ENCODE data around the gene POC1A. TPM values are rescaled to one million over a fixed set of nuclear protein-coding genes. Genes with fewer than 3 reads are reported as not detected.

The POC1A gene
- polyA plus RNA-seq, 3 donors = 8.9 to 9.4 (median 9.0) TPM

DNA sequence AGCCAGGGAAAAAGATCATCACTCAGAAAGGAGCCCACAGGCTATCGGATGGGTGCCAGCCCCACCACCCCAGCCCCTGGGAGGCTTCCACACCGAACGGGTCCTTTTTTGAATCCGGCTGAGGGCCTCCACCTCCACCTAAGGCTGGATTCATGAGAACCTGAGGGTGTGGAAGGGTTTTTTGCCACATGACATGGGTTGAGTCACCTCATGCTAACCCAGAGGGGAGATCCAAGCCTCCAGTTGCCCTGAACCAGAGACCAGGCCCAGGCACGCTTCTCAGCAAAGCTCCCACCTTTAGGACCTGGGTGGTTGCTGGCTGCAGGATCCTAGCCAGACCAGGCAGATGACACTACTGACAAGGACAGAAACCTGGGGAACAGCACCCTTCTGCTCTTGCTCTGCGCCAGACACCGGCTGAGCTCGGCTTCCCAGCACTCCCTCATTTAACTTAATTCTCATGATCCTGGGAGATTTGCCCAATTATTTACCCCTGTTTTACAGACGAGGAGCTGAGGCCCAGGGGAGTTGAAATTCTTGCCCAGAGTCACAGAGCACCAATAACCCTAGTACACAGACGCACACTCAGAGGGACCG lies 123.4 kb downstream of the POC1A start:
- DNase-seq = no peak

DNA sequence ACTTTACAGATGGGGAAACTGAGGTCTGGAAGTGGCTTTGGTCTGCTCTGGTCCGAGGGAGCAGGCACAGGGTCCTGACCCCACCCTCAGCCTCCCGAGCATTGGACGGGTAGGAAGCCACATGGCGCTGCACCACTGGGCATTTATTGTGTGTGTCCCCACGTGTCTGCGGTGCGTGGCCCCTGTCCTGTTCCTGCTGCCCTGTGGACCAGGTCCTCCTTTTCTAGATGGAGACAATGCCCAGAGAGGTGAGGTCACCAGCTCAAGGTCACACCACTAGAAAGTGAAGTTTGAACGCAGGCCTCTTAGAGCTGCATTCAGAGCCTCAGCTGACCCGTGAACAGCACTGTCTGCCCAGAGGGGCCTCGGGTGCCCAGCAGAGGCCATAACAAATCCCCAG lies 124.7 kb downstream of the POC1A start:
- no peak for DNase-seq

GRCh38 chr3:52029053-52029452 lies 125.2 kb downstream of the POC1A start:
- no peak for DNase-seq

DNA sequence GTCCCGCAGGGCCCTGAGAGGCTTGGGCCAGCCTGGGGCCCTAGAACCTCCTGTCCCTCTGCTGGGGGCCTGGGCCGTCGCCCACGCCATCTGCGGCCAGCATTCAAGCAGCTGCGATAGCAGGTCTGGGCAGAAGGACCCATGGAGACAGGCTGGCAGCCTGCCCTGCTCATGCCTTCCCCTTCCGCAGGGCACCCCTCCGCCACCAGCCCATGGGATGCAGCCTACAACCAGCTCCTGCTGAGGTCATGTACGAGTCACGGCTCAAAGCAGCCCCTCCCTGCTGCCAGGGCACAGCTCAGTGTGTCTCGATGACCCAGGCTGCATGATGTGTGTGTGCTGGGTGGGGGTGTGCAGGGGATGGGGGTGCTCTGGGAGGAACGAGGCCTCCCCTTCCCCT lies 125.7 kb downstream of the POC1A start:
- no peak for DNase-seq

DNA sequence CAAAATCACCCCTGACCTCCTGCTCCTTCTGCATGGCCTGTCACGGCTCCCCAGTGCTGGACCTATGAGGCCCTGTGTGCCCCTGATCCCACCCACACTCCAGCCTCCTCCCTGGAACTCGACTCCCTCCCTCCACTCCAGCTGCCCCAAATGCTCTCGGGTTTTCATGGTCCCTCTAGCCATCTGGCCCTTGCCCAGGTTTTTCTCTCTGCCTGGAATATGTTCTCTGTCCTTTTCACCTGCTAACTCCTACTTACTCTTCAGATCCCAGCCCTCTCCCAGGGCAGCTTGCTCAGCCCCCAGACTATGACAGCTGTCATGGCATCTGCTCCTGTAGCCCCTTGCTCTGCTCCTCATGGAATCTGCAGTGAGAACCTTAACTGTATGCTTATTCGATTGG lies 128.2 kb downstream of the POC1A start:
- no peak for DNase-seq

DNA sequence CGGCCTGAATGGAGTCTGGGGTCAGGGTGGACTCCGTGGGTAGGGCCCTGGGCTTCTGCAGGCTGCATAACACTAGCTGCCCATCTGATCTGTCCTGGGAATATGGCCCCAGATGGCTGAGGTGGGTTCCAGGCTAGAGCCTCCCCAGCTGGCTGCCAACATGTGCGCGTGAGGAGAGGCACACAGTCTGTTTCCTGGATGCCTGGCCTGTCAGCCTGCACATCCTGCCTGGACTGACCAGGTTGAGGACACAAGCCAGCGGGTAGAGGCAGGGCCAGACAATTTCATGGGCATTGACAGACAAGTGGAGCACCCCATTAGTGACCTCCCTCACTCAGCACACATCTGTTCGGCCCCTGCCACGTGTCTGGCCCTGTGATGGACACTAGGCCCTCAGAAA lies 128.8 kb downstream of the POC1A start:
- no peak for DNase-seq

Other genes starting within 250 kb of the POC1A start
- 10 to 100 TPM; 22.1 to 22.8 (median 22.6) TPM for gene RRP9, start 212.5 kb downstream of the POC1A start, polyA plus RNA-seq (ENCODE audit: insufficient read length in 3 of 3)
- 10 to 100 TPM; 17.6 to 23.3 (median 20.2) TPM for gene PARP3, start 212.1 kb downstream of the POC1A start, polyA plus RNA-seq (ENCODE audit: insufficient read length in 3 of 3)
- under 1 TPM; 0.64 to 0.77 (median 0.74) TPM for gene GPR62, start 199.0 kb downstream of the POC1A start, polyA plus RNA-seq (ENCODE audit: insufficient read length in 3 of 3)
- 10 to 100 TPM; 64.2 to 79.1 (median 73.4) TPM for gene PCBP4, start 187.0 kb downstream of the POC1A start, polyA plus RNA-seq (ENCODE audit: insufficient read length in 3 of 3)
- 10 to 100 TPM; 81.3 to 92.2 (median 91.9) TPM for gene ABHD14B, start 180.4 kb downstream of the POC1A start, polyA plus RNA-seq (ENCODE audit: insufficient read length in 3 of 3)
- gene ABHD14A, start 179.4 kb downstream of the POC1A start, polyA plus RNA-seq (ENCODE audit: insufficient read length in 3 of 3) = 10 to 100 TPM; 22.8 to 31.8 (median 26.8) TPM
- 100 to 1,000 TPM; 120 to 128 (median 127) TPM for gene ACY1, start 170.9 kb downstream of the POC1A start, polyA plus RNA-seq (ENCODE audit: insufficient read length in 3 of 3)
- 1,000 to 10,000 TPM; 1,596 to 1,901 (median 1,807) TPM for gene RPL29, start 158.5 kb downstream of the POC1A start, polyA plus RNA-seq (ENCODE audit: insufficient read length in 3 of 3)
- 10 to 100 TPM; 16.6 to 20.7 (median 17.5) TPM for gene DUSP7, start 97.9 kb downstream of the POC1A start, polyA plus RNA-seq (ENCODE audit: insufficient read length in 3 of 3)
- 10 to 100 TPM; 47.1 to 54.5 (median 48.8) TPM for gene ALAS1, start 43.7 kb upstream of the POC1A start, polyA plus RNA-seq (ENCODE audit: insufficient read length in 3 of 3)
- under 1 TPM; 0.09 to 0.36 (median 0.28) TPM for gene TLR9, start 71.2 kb upstream of the POC1A start, polyA plus RNA-seq (ENCODE audit: insufficient read length in 3 of 3)
- 10 to 100 TPM; 29.6 to 38.3 (median 35.9) TPM for gene TWF2, start 84.7 kb upstream of the POC1A start, polyA plus RNA-seq (ENCODE audit: insufficient read length in 3 of 3)
- 10 to 100 TPM; 18.1 to 19.9 (median 19.0) TPM for gene PPM1M, start 91.3 kb upstream of the POC1A start, polyA plus RNA-seq (ENCODE audit: insufficient read length in 3 of 3)
- gene WDR82, start 124.2 kb upstream of the POC1A start, polyA plus RNA-seq (ENCODE audit: insufficient read length in 3 of 3) = 10 to 100 TPM; 92.6 to 93.6 (median 92.9) TPM
- gene GLYCTK, start 133.4 kb upstream of the POC1A start, polyA plus RNA-seq (ENCODE audit: insufficient read length in 3 of 3) = 10 to 100 TPM; 44.4 to 49.3 (median 45.8) TPM
- gene DNAH1, start 161.9 kb upstream of the POC1A start, polyA plus RNA-seq (ENCODE audit: insufficient read length in 3 of 3) = 10 to 100 TPM in 2 of 3 donors, 1 to 10 TPM in 1; 8.2 to 15.9 (median 13.6) TPM

Measured in renal pelvis (tissue), 4 donors.